Uterus (tissue), 4 donors: Measurements from ENCODE around the gene TBK1. TPM values are rescaled to one million over a fixed set of nuclear protein-coding genes. Genes with fewer than 3 reads are reported as not detected.

Experiments used
- DNase-seq, 2 donors: peaks; one replicate each; pipeline ENCODE4 v3.0.0-alpha.2; 2019 to 2020
- H3K27ac ChIP-seq, 2 donors: fragments of 200-600 bp; sonication (generic); 1 replicate in 1 of 2; 2 replicates in 1 of 2; pipeline ENCODE4 v1.5.1; 2016 to 2018
- H3K27me3 ChIP-seq, 2 donors: fragments of 200-600 bp; sonication (generic); one replicate each; pipeline ENCODE4 v1.5.1; 2018 to 2019; ENCODE audit warnings: control low read depth in 1 of 2
- H3K36me3 ChIP-seq, 2 donors: fragments of 200-600 bp; sonication (generic); one replicate each; pipeline ENCODE4 v1.5.1; 2019; ENCODE audit warnings: control low read depth in 1 of 2
- H3K4me1 ChIP-seq, 2 donors: fragments of 200-600 bp; sonication (generic); one replicate each; pipeline ENCODE4 v1.5.1; 2018 to 2019; ENCODE audit warnings: control low read depth in 1 of 2
- H3K4me3 ChIP-seq, 2 donors: fragments of 200-600 bp; sonication (generic); 1 replicate in 1 of 2; 2 replicates in 1 of 2; pipeline ENCODE4 v1.5.1; 2018 to 2019; ENCODE audit warnings: mild to moderate bottlenecking in 1 of 2
- H3K9me3 ChIP-seq, 2 donors: fragments of 200-600 bp; sonication (generic); one replicate each; pipeline ENCODE4 v1.5.1; 2019; ENCODE audit warnings: control low read depth in 1 of 2
- POLR2A ChIP-seq, 2 donors: fragments of 450-650 bp; IDR thresholded peaks; one replicate each; pipeline ENCODE4 v1.6.1; 2016; ENCODE audit warnings: antibody characterized with exemption in 2 of 2, mild to moderate bottlenecking in 1 of 2, moderate library complexity in 1 of 2
- intact Hi-C: fragments of 100-400 bp; cut with DNase I; formaldehyde crosslinking; loops from one replicate; pipeline ENCODE4 v1.15.1; 2023; ENCODE audit warnings: low total_unique reads
- total RNA-seq, 4 donors: library from RNA; depleted of rRNA in 3 of 4; stranded (reverse); fragments of >200 nt in 3 of 4; gene quantifications; one replicate each; pipeline versions ENCODE4 v1.1.0 to v1.2.4, GENCODE V29; 2014 to 2023
- TF ChIP-seq, protein P1 (sequence below), 4 experiments: fragments of 200-600 bp in 2 of 4; fragments of 450-650 bp in 2 of 4; sonication (generic) in 2 of 4; IDR thresholded peaks; one replicate each; pipeline ENCODE4 v1.5.1; 2016 to 2019; ENCODE audit warnings: antibody characterized with exemption in 4 of 4, mild to moderate bottlenecking in 2 of 4, moderate library complexity in 1 of 4
- donor health status: DM: yes; HTN: yes; CAD: no.

The TBK1 gene
- total RNA-seq, 4 donors from 2014 or later, result 16.7 to 37.5 (median 26.0) TPM

DNA sequence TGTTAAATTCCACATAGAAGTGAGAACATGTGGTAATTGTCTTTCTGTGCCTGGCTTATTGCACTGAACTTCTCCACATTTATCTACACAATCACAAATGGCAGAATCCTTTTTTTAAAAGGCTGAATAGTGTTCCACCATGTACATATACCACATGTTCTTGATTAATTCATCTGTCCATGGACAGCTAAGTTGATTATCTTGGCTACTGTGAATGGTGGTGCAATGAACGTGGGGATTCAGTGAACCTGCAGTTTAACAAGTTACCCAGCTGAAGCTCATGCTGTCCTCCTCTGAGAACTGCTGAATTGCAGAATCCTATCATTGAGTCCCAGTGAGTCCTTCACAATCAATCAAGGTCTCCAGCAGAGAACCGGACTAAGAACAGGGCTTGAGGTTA, 74.9 kb downstream of the TBK1 start:
- no peak for DNase-seq
- TF ChIP-seq, protein P1, sequence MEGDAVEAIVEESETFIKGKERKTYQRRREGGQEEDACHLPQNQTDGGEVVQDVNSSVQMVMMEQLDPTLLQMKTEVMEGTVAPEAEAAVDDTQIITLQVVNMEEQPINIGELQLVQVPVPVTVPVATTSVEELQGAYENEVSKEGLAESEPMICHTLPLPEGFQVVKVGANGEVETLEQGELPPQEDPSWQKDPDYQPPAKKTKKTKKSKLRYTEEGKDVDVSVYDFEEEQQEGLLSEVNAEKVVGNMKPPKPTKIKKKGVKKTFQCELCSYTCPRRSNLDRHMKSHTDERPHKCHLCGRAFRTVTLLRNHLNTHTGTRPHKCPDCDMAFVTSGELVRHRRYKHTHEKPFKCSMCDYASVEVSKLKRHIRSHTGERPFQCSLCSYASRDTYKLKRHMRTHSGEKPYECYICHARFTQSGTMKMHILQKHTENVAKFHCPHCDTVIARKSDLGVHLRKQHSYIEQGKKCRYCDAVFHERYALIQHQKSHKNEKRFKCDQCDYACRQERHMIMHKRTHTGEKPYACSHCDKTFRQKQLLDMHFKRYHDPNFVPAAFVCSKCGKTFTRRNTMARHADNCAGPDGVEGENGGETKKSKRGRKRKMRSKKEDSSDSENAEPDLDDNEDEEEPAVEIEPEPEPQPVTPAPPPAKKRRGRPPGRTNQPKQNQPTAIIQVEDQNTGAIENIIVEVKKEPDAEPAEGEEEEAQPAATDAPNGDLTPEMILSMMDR (IDR thresholded peaks at IDR 0.05), result no peak
- intact Hi-C loops, result no loop called here
- Histone ChIP-seq H3K36me3 (no peaks in the 10 kb centered on the region), H3K9me3 (no peaks in the 10 kb centered on the region), H3K4me1 (no peaks in the 10 kb centered on the region), H3K27ac (no peak overlapping the region), H3K27me3 (no peaks in the 10 kb centered on the region), H3K4me3 (no peak overlapping the region)

DNA sequence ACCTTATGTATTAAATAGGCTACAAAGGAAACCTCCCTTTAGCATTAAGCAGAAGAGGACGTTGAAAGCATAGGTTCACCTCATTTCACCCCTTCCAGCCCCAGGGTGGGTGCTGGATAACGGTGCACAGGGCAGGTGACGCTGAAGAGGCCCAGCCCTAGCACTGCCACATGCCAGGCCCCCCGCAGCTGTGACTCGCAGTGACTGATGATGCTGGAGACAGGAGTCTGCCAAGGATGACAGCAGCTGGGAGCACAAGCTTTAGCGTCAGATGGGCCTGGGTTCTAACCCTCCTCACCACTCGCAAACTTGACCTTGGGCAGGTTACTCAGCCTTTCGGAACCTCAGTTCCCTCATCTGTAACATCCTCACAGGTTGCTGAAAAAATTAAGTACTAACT, 76.7 kb downstream of the TBK1 start:
- no peaks in the 10 kb centered on the region for H3K36me3 ChIP-seq
- no peaks in the 10 kb centered on the region for H3K9me3 ChIP-seq
- H3K27me3 ChIP-seq, result no peaks in the 10 kb centered on the region
- DNase-seq, result no peak
- no peaks in the 10 kb centered on the region for H3K4me1 ChIP-seq
- H3K27ac ChIP-seq, result no peak overlapping the region
- intact Hi-C loops, result no loop called here
- H3K4me3 ChIP-seq, result no peak overlapping the region
- no peak for TF ChIP-seq POLR2A (IDR thresholded peaks at IDR 0.05)
- TF ChIP-seq, protein P1 (IDR thresholded peaks at IDR 0.05), result no peak

GRCh38 chr12:64530566-64530965, 78.6 kb downstream of the TBK1 start:
- no peak overlapping the region for H3K27ac ChIP-seq
- no peak for DNase-seq
- intact Hi-C loops, result no loop called here
- TF ChIP-seq, protein P1 (IDR thresholded peaks at IDR 0.05), result no peak
- TF ChIP-seq POLR2A (IDR thresholded peaks at IDR 0.05), result no peak
- H3K27me3 ChIP-seq, result no peaks in the 10 kb centered on the region
- H3K4me1 ChIP-seq, result no peaks in the 10 kb centered on the region
- H3K36me3 ChIP-seq, result no peaks in the 10 kb centered on the region
- no peak overlapping the region for H3K4me3 ChIP-seq
- H3K9me3 ChIP-seq, result no peaks in the 10 kb centered on the region

DNA sequence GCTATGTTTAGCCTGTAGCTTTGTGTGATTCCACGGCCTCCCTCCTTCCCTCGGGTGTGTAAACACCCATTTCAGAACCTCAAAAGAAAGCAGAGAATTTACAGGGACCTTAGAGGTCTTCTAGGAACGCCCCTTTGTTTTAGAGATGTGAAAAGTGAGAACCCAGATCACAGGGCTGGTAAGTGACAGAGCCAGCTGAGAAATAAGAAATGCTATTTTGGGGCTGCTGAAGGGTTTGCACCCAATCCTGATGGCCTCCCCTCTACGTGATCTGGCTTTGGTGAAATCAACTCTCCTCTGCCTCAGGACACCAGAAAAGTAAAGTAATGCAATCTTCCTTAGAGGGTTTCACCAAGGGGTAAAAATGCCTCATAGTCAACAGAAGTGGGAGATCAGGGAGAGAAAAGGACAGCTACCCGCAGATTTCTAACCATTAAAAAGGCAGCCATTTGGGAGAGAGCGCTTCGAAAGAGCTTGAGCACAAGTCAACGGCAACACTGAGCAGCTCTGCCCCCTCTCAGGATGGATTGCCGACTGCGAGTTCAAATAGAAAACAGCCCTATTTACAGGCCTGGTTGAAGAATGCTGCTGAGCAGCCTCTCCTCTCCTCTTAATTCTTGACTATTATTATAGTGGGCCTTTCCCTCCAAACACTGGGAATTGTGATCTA, 79.9 kb downstream of the TBK1 start:
- Histone ChIP-seq H3K36me3 (no peaks in the 10 kb centered on the region), H3K27me3 (no peaks in the 10 kb centered on the region), H3K9me3 (no peaks in the 10 kb centered on the region), H3K4me3 (no peak overlapping the region), H3K4me1 (no peaks in the 10 kb centered on the region), H3K27ac (no peak overlapping the region)
- TF ChIP-seq, protein P1 (IDR thresholded peaks at IDR 0.05), result no peak
- no peak for TF ChIP-seq POLR2A (IDR thresholded peaks at IDR 0.05)
- intact Hi-C loops, result no loop called here
- DNase-seq, result no peak

DNA sequence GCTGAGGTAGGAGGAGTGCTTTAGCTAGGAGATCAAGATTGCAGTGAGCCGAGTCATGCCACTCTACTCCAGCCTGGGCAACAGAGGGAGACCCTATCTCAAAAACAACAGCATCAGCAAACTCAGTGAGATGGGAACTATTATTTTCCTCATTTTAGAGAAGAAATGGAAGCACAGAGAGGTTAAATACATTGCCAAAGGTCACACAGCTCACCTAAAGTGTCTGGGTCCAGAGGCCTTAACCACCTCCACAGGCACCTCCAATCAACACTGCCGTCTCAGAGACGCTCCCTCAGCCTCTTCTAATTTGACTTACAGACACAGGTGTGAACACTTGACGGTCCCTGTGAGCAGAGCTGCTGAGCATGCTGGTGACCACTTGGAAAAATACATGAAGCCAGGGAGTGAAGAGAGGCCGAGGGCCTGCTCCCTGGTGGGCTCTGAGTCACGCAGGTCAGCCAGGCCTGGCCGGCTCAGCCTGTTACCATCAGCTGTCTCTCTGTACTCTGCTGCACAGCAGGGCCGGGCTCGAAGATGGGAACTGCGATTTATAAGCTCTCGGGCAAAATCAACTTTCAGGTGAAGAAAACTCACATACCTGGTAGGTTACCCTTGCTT, 80.9 kb downstream of the TBK1 start:
- Histone ChIP-seq H3K4me1 (no peaks in the 10 kb centered on the region), H3K27ac (no peak overlapping the region), H3K36me3 (no peaks in the 10 kb centered on the region), H3K9me3 (no peaks in the 10 kb centered on the region), H3K27me3 (no peaks in the 10 kb centered on the region), H3K4me3 (no peak overlapping the region)
- TF ChIP-seq, protein P1 (IDR thresholded peaks at IDR 0.05), result no peak
- no peak for TF ChIP-seq POLR2A (IDR thresholded peaks at IDR 0.05)
- no peak for DNase-seq
- intact Hi-C loops, result no loop called here
